Measurements from ENCODE around the gene VAV3.

DNA sequence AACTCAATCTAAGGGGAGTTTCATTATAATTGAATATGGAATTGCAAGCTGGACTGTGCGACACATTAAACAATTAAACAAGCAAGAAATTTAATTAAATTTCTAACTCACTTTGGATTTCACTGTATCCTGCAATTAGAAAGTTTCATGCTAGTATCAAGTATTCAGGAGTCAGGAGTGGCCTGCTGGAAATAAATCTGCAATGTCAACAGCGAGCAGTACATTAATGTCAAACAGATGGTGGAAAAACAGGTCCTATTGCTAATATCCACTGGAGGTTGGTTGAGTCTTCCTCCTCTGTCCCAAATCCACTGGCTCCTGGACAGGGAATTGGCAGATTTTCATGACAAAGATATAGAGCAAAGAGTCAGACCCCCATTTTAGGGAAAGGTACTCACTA lies 237.1 kb downstream of the VAV3 start:
- TF ChIP-seq FOXK1 (CRISPR knock-in tag; IDR thresholded peaks at IDR 0.05; ENCODE audit: borderline replicate concordance, low read depth) (no peak), CREB1 (IDR thresholded peaks at IDR 0.05) (no peak), CREB1 (CRISPR knock-in tag; IDR thresholded peaks at IDR 0.05) (no peak), EZH2 (conservative IDR thresholded peaks at IDR 0.05; ENCODE audit: low read depth, low read length) (no peak), ZFP36 (IDR thresholded peaks at IDR 0.05; ENCODE audit: borderline replicate concordance, low read depth, low read length, partially characterized antibody) (no peak), KLF11 (CRISPR knock-in tag; IDR thresholded peaks at IDR 0.05) (no peak), POLR2AphosphoS5 (IDR thresholded peaks at IDR 0.05; ENCODE audit: low read depth, low read length) (no peak), YY1 (IDR thresholded peaks at IDR 0.05; ENCODE audit: insufficient read depth, insufficient replicate concordance, low read depth, low read length) (no peak)
- TF ChIP-seq, protein P1, sequence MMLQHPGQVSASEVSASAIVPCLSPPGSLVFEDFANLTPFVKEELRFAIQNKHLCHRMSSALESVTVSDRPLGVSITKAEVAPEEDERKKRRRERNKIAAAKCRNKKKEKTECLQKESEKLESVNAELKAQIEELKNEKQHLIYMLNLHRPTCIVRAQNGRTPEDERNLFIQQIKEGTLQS (CRISPR knock-in tag; IDR thresholded peaks at IDR 0.05): no peak
- TF ChIP-seq, protein P2, sequence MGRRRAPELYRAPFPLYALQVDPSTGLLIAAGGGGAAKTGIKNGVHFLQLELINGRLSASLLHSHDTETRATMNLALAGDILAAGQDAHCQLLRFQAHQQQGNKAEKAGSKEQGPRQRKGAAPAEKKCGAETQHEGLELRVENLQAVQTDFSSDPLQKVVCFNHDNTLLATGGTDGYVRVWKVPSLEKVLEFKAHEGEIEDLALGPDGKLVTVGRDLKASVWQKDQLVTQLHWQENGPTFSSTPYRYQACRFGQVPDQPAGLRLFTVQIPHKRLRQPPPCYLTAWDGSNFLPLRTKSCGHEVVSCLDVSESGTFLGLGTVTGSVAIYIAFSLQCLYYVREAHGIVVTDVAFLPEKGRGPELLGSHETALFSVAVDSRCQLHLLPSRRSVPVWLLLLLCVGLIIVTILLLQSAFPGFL (CRISPR knock-in tag; IDR thresholded peaks at IDR 0.05): no peak
- TF ChIP-seq, protein P3, sequence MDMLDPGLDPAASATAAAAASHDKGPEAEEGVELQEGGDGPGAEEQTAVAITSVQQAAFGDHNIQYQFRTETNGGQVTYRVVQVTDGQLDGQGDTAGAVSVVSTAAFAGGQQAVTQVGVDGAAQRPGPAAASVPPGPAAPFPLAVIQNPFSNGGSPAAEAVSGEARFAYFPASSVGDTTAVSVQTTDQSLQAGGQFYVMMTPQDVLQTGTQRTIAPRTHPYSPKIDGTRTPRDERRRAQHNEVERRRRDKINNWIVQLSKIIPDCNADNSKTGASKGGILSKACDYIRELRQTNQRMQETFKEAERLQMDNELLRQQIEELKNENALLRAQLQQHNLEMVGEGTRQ (IDR thresholded peaks at IDR 0.05; ENCODE audit: low read depth, low read length): no peak
- TF ChIP-seq, protein P3 (CRISPR knock-in tag; IDR thresholded peaks at IDR 0.05; ENCODE audit: borderline replicate concordance): no peak
